Measurements from ENCODE around the gene TRAF6. TPM values are rescaled to one million over a fixed set of nuclear protein-coding genes. Genes with fewer than 3 reads are reported as not detected.

The TRAF6 gene
- total and polyA plus RNA-seq, 2 donors: 5.0 to 11.9 TPM

- peaks cover 0 to 4% of the 10 kb centered on the region in 2 donors for H3K4me1 ChIP-seq (ENCODE audit: control insufficient read depth in 2 of 2, insufficient read depth in 2 of 2, low read length in 2 of 2)
- no peaks in the 10 kb centered on the region for H3K9me3 ChIP-seq (ENCODE audit: control insufficient read depth in 2 of 2, insufficient read depth in 1 of 2, low read length in 1 of 2)
- H3K4me3 ChIP-seq (ENCODE audit: low read length in 2 of 2): no peak overlapping the region
- H3K36me3 ChIP-seq (ENCODE audit: control insufficient read depth in 2 of 2, insufficient read depth in 2 of 2, low read length in 1 of 2): no peaks in the 10 kb centered on the region
- 100% methylated on average over 3 of the region's 3 CpGs for WGBS
- no peak overlapping the region for H3K27ac ChIP-seq (ENCODE audit: low read depth in 1 of 2, low read length in 1 of 2)
- H3K27me3 ChIP-seq (ENCODE audit: control insufficient read depth in 2 of 2, insufficient read depth in 1 of 2, low read length in 1 of 2): no peaks in the 10 kb centered on the region
- no peak for DNase-seq (ENCODE audit: low read depth in 6 of 9, low spot score in 9 of 9)
Observed at GRCh38 chr11:36467012-36467411, 43.1 kb downstream of the TRAF6 start.

GRCh38 chr11:36465449-36466163 is 44.5 kb downstream of the TRAF6 start:
- DNase-seq (ENCODE audit: low read depth in 6 of 9, low spot score in 9 of 9): no peak
- Histone ChIP-seq H3K36me3 (ENCODE audit: control insufficient read depth in 2 of 2, insufficient read depth in 2 of 2, low read length in 1 of 2) (no peaks in the 10 kb centered on the region), H3K4me3 (ENCODE audit: low read length in 2 of 2) (no peak overlapping the region), H3K4me1 (ENCODE audit: control insufficient read depth in 2 of 2, insufficient read depth in 2 of 2, low read length in 2 of 2) (peaks cover 0 to 7% of the 10 kb centered on the region in 2 donors), H3K27ac (ENCODE audit: low read depth in 1 of 2, low read length in 1 of 2) (no peak overlapping the region), H3K9me3 (ENCODE audit: control insufficient read depth in 2 of 2, insufficient read depth in 1 of 2, low read length in 1 of 2) (no peaks in the 10 kb centered on the region), H3K27me3 (ENCODE audit: control insufficient read depth in 2 of 2, insufficient read depth in 1 of 2, low read length in 1 of 2) (no peaks in the 10 kb centered on the region)
- WGBS: 98% methylated on average over 4 of the region's 4 CpGs

- Histone ChIP-seq H3K36me3 (ENCODE audit: control insufficient read depth in 2 of 2, insufficient read depth in 2 of 2, low read length in 1 of 2) (no peaks in the 10 kb centered on the region), H3K4me1 (ENCODE audit: control insufficient read depth in 2 of 2, insufficient read depth in 2 of 2, low read length in 2 of 2) (peaks cover 0 to 13% of the 10 kb centered on the region in 2 donors), H3K27ac (ENCODE audit: low read depth in 1 of 2, low read length in 1 of 2) (no peak overlapping the region)
Observed at GRCh38 chr11:36464720-36465119, 45.4 kb downstream of the TRAF6 start.

GRCh38 chr11:36463781-36464180 is 46.3 kb downstream of the TRAF6 start:
- peaks cover 0 to 13% of the 10 kb centered on the region in 2 donors for H3K4me1 ChIP-seq (ENCODE audit: control insufficient read depth in 2 of 2, insufficient read depth in 2 of 2, low read length in 2 of 2)
- no peak overlapping the region for H3K27ac ChIP-seq (ENCODE audit: low read depth in 1 of 2, low read length in 1 of 2)
- no peaks in the 10 kb centered on the region for H3K36me3 ChIP-seq (ENCODE audit: control insufficient read depth in 2 of 2, insufficient read depth in 2 of 2, low read length in 1 of 2)
- no peaks in the 10 kb centered on the region for H3K9me3 ChIP-seq (ENCODE audit: control insufficient read depth in 2 of 2, insufficient read depth in 1 of 2, low read length in 1 of 2)
- no peaks in the 10 kb centered on the region for H3K27me3 ChIP-seq (ENCODE audit: control insufficient read depth in 2 of 2, insufficient read depth in 1 of 2, low read length in 1 of 2)
- no peak overlapping the region for H3K4me3 ChIP-seq (ENCODE audit: low read length in 2 of 2)
- DNase-seq (ENCODE audit: low read depth in 6 of 9, low spot score in 9 of 9): no peak
- WGBS: 97% methylated on average over 3 of the region's 3 CpGs

More at GRCh38 chr11:36464720-36465119, 45.4 kb downstream of the TRAF6 start:
- no peak for DNase-seq (ENCODE audit: low read depth in 6 of 9, low spot score in 9 of 9)
- no peaks in the 10 kb centered on the region for H3K9me3 ChIP-seq (ENCODE audit: control insufficient read depth in 2 of 2, insufficient read depth in 1 of 2, low read length in 1 of 2)
- over 99% methylated on average over 3 of the region's 3 CpGs for WGBS
- no peak overlapping the region for H3K4me3 ChIP-seq (ENCODE audit: low read length in 2 of 2)
- H3K27me3 ChIP-seq (ENCODE audit: control insufficient read depth in 2 of 2, insufficient read depth in 1 of 2, low read length in 1 of 2): no peaks in the 10 kb centered on the region

- Histone ChIP-seq H3K27ac (ENCODE audit: low read depth in 1 of 2, low read length in 1 of 2) (no peak overlapping the region), H3K27me3 (ENCODE audit: control insufficient read depth in 2 of 2, insufficient read depth in 1 of 2, low read length in 1 of 2) (no peaks in the 10 kb centered on the region), H3K36me3 (ENCODE audit: control insufficient read depth in 2 of 2, insufficient read depth in 2 of 2, low read length in 1 of 2) (no peaks in the 10 kb centered on the region), H3K4me1 (ENCODE audit: control insufficient read depth in 2 of 2, insufficient read depth in 2 of 2, low read length in 2 of 2) (peaks cover 0 to 9% of the 10 kb centered on the region in 2 donors), H3K9me3 (ENCODE audit: control insufficient read depth in 2 of 2, insufficient read depth in 1 of 2, low read length in 1 of 2) (no peaks in the 10 kb centered on the region), H3K4me3 (ENCODE audit: low read length in 2 of 2) (no peak overlapping the region)
- 99% methylated on average over 15 of the region's 15 CpGs for WGBS
- DNase-seq (ENCODE audit: low read depth in 6 of 9, low spot score in 9 of 9): no peak
Observed at GRCh38 chr11:36462321-36462720, 47.8 kb downstream of the TRAF6 start.

GRCh38 chr11:36460220-36460619 is 49.9 kb downstream of the TRAF6 start:
- no peak overlapping the region for H3K27ac ChIP-seq (ENCODE audit: low read depth in 1 of 2, low read length in 1 of 2)
- no peak overlapping the region for H3K4me3 ChIP-seq (ENCODE audit: low read length in 2 of 2)
- 94% methylated on average over 10 of the region's 10 CpGs for WGBS
- no peak for DNase-seq (ENCODE audit: low read depth in 6 of 9, low spot score in 9 of 9)
- no peaks in the 10 kb centered on the region for H3K36me3 ChIP-seq (ENCODE audit: control insufficient read depth in 2 of 2, insufficient read depth in 2 of 2, low read length in 1 of 2)
- peaks cover 0 to 25% of the 10 kb centered on the region in 2 donors for H3K4me1 ChIP-seq (ENCODE audit: control insufficient read depth in 2 of 2, insufficient read depth in 2 of 2, low read length in 2 of 2)
- no peaks in the 10 kb centered on the region for H3K9me3 ChIP-seq (ENCODE audit: control insufficient read depth in 2 of 2, insufficient read depth in 1 of 2, low read length in 1 of 2)
- no peaks in the 10 kb centered on the region for H3K27me3 ChIP-seq (ENCODE audit: control insufficient read depth in 2 of 2, insufficient read depth in 1 of 2, low read length in 1 of 2)

- Histone ChIP-seq H3K27me3 (ENCODE audit: control insufficient read depth in 2 of 2, insufficient read depth in 1 of 2, low read length in 1 of 2) (no peaks in the 10 kb centered on the region), H3K4me3 (ENCODE audit: low read length in 2 of 2) (no peak overlapping the region), H3K27ac (ENCODE audit: low read depth in 1 of 2, low read length in 1 of 2) (no peak overlapping the region), H3K4me1 (ENCODE audit: control insufficient read depth in 2 of 2, insufficient read depth in 2 of 2, low read length in 2 of 2) (peaks cover 0 to 36% of the 10 kb centered on the region in 2 donors), H3K36me3 (ENCODE audit: control insufficient read depth in 2 of 2, insufficient read depth in 2 of 2, low read length in 1 of 2) (no peaks in the 10 kb centered on the region), H3K9me3 (ENCODE audit: control insufficient read depth in 2 of 2, insufficient read depth in 1 of 2, low read length in 1 of 2) (no peaks in the 10 kb centered on the region)
- DNase-seq (ENCODE audit: low read depth in 6 of 9, low spot score in 9 of 9): no peak
- WGBS: 90% methylated on average over 7 of the region's 7 CpGs
Observed at GRCh38 chr11:36459046-36459445, 51.0 kb downstream of the TRAF6 start.

- no peaks in the 10 kb centered on the region for H3K36me3 ChIP-seq (ENCODE audit: control insufficient read depth in 2 of 2, insufficient read depth in 2 of 2, low read length in 1 of 2)
- peaks cover 0 to 44% of the 10 kb centered on the region in 2 donors for H3K4me1 ChIP-seq (ENCODE audit: control insufficient read depth in 2 of 2, insufficient read depth in 2 of 2, low read length in 2 of 2)
- no peak overlapping the region for H3K27ac ChIP-seq (ENCODE audit: low read depth in 1 of 2, low read length in 1 of 2)
- no peak for DNase-seq (ENCODE audit: low read depth in 6 of 9, low spot score in 9 of 9)
- 90% methylated on average over 8 of the region's 8 CpGs for WGBS
- H3K9me3 ChIP-seq (ENCODE audit: control insufficient read depth in 2 of 2, insufficient read depth in 1 of 2, low read length in 1 of 2): no peaks in the 10 kb centered on the region
- no peak overlapping the region for H3K4me3 ChIP-seq (ENCODE audit: low read length in 2 of 2)
- H3K27me3 ChIP-seq (ENCODE audit: control insufficient read depth in 2 of 2, insufficient read depth in 1 of 2, low read length in 1 of 2): no peaks in the 10 kb centered on the region
Observed at GRCh38 chr11:36458129-36458915, 51.8 kb downstream of the TRAF6 start.

- H3K4me3 ChIP-seq (ENCODE audit: low read length in 2 of 2): no peak overlapping the region
- no peak overlapping the region for H3K27ac ChIP-seq (ENCODE audit: low read depth in 1 of 2, low read length in 1 of 2)
- no peaks in the 10 kb centered on the region for H3K27me3 ChIP-seq (ENCODE audit: control insufficient read depth in 2 of 2, insufficient read depth in 1 of 2, low read length in 1 of 2)
- 97% methylated on average over 6 of the region's 6 CpGs for WGBS
- no peaks in the 10 kb centered on the region for H3K36me3 ChIP-seq (ENCODE audit: control insufficient read depth in 2 of 2, insufficient read depth in 2 of 2, low read length in 1 of 2)
- no peak for DNase-seq (ENCODE audit: low read depth in 6 of 9, low spot score in 9 of 9)
- peaks cover 17 to 65% of the 10 kb centered on the region in 2 donors for H3K4me1 ChIP-seq (ENCODE audit: control insufficient read depth in 2 of 2, insufficient read depth in 2 of 2, low read length in 2 of 2)
- peaks cover 0 to 3% of the 10 kb centered on the region in 2 donors for H3K9me3 ChIP-seq (ENCODE audit: control insufficient read depth in 2 of 2, insufficient read depth in 1 of 2, low read length in 1 of 2)
Observed at GRCh38 chr11:36456156-36456555, 53.9 kb downstream of the TRAF6 start.

Data from thymus (tissue), 11 donors.